Measurements from ENCODE around the gene WNK2.
"Not testable (repeated sequence)": the region's sequence is repeated elsewhere in the genome, so short reads cannot be mapped to it uniquely, and the experiment has no call there.

DNA sequence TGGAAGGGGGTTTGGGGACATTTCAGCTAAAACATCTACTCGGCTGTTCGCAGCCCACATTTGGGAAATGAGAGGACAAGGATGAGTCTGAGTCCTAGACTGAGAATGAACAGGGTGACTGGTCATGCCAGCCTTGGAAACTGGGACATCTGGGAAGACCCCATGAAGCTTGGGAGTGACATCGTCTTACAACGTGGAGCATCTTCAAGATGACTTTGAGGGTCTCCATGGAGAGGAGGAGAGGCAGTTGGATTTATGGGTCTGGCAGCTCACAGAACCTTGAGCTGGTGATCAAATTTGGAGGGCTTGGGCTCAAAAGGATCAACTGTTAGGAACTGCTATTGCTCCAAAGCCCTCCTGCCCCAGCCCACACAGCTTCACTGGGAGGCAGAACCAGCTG, 182.5 kb downstream of the WNK2 start:
- TF ChIP-seq, protein P1, sequence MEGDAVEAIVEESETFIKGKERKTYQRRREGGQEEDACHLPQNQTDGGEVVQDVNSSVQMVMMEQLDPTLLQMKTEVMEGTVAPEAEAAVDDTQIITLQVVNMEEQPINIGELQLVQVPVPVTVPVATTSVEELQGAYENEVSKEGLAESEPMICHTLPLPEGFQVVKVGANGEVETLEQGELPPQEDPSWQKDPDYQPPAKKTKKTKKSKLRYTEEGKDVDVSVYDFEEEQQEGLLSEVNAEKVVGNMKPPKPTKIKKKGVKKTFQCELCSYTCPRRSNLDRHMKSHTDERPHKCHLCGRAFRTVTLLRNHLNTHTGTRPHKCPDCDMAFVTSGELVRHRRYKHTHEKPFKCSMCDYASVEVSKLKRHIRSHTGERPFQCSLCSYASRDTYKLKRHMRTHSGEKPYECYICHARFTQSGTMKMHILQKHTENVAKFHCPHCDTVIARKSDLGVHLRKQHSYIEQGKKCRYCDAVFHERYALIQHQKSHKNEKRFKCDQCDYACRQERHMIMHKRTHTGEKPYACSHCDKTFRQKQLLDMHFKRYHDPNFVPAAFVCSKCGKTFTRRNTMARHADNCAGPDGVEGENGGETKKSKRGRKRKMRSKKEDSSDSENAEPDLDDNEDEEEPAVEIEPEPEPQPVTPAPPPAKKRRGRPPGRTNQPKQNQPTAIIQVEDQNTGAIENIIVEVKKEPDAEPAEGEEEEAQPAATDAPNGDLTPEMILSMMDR (conservative IDR thresholded peaks at IDR 0.05 in 1 of 2, IDR thresholded peaks at IDR 0.05 in 1 of 2; ENCODE audit: extremely low read depth in 1 of 2, insufficient read depth in 1 of 2, low read depth in 1 of 2, low read length in 2 of 2) = not testable (repeated sequence)
- TF ChIP-seq EZH2 (IDR thresholded peaks at IDR 0.05; ENCODE audit: borderline replicate concordance, low read length) = not testable (repeated sequence)

Measured in mammary epithelial cell (primary cell).